Myocyte (in vitro differentiated cells): Measurements from ENCODE around the gene STN1. TPM values are rescaled to one million over a fixed set of nuclear protein-coding genes. Genes with fewer than 3 reads are reported as not detected.

Experiments
- DNase-seq: peaks from one replicate; pipeline ENCODE4 v3.0.0-alpha.2; 2012; ENCODE audit warnings: low read depth
- polyA plus RNA-seq: library from polyadenylated mRNA; unstranded; fragments of >200 nt; gene quantifications from one replicate; pipeline ENCODE4 v1.2.1, GENCODE V29; 2012; ENCODE audit warnings: missing spikeins
- total RNA-seq: library from RNA; depleted of rRNA; stranded (reverse); fragments of >200 nt; gene quantifications from 2 replicates; pipeline ENCODE4 v1.2.3, GENCODE V29; 2014

Gene STN1, protein sequence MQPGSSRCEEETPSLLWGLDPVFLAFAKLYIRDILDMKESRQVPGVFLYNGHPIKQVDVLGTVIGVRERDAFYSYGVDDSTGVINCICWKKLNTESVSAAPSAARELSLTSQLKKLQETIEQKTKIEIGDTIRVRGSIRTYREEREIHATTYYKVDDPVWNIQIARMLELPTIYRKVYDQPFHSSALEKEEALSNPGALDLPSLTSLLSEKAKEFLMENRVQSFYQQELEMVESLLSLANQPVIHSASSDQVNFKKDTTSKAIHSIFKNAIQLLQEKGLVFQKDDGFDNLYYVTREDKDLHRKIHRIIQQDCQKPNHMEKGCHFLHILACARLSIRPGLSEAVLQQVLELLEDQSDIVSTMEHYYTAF
- 51.2 and 77.2 TPM in 2 replicates for total RNA-seq
- 32.0 TPM for polyA plus RNA-seq

DNA sequence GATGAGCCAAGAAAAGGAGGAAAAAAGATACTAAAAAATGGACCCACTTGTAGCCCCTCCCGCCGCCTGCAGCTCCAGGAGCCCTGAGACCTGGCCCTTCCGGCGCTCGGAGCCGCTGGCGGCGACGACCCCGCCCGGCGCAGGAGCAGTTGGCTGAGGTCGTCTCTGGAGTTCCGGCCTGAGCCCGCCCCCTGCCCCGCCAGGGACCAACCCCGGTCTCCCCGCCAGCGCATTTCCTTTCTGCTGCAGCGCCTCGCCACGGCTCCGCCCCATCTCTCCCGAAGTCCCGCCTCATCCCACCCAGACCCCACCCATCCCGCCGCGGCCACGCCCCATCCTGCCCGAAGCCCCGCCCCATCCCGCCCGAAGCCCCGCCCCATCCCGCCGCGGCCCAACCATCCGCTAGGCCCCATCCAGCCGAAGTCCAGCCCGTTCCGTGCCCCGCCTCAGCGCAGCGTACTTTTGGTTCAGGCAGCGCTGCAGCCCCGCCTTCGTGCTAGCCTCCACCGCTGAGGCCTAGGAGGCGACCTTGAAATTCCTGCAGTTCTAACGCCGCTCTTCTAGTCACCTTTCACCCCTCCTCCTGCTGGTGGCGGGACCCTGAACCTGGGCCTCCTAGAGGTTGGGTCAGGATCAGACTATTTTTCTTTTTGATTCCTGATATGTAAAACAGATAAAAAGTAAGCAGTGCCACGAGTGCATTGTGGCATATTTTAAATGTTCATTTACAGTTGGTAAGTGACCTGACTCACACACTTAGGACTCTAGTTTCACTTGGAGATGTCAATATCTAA, at the start of gene STN1:
TSS of gene STN1 (minus strand) at position 132 of the 794 bp plus-strand sequence. CDS start 590 bp downstream, outside the sequence.
- DNase-seq, result peak; percentile 94

DNA sequence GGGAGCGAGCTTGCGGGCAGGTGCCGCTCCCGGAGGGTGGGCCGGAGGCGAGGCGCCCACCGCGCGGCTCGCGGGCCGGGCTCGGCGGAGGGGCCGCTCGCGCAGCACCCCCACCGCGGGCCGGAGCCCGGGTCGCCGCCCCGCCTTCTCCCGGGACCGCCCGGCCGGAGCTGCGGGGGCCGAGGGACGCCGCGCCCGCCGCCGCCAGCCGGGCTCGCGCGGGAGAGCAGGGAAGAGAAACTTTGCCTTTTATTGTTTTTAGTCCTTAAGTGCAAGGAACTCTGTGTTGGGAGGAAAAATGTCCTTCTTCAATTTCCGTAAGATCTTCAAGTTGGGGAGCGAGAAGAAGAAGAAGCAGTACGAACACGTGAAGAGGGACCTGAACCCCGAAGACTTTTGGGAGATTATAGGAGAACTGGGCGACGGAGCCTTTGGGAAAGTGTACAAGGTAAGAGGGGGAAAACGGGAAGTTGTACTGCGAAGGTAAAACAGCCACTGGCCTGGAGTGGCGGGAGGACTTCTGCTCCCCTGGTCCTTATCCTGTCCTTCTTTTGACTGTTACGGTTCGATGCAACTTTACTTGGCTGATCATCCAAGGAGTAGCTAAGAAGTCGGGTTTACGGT, 49.6 kb upstream of the STN1 start:
- peak; percentile 37 for DNase-seq

DNA sequence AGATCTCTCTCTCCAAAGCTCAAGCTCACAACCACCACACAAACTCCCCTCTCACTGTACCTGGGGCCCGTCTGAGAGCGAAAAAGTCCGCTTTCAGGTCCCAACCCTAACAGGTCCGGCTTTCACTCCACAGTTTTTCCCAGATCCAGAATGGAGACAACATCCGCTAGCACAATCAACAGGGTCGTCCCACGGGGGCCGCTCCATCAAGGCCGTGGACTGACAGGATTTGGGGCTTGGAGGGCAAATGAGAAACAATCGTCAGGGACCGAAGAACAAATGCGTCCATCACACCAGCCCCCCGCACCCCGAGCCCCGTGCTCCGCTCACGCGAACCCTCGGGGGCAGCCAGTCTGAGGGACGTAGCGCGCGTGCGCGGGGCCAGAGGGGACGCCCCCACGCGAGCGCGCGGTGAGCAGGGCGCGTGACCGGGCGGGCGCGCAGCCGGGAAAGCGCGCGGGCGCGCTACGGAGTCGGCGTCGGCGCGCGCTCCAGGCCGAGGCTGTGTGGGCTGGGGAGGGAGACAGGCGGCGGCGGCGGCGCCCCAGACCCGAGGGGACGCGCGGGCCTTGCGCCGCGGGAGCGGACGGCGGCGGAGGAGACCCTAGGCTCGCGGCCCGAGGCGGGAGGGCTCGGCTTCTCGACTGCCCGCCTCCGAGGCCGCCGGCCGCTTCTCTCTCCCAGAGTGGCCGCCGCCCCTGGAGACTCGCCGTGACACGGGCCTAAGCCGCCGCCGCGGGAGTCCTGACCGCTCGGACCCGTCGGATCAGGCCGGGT, 48.9 kb upstream of the STN1 start, which contains the start of gene SLK:
TSS of gene SLK (plus strand) at position 470 of the 777 bp plus-strand sequence. CDS start 606 bp downstream, outside the sequence.
- DNase-seq, result peak; percentile 89

DNA sequence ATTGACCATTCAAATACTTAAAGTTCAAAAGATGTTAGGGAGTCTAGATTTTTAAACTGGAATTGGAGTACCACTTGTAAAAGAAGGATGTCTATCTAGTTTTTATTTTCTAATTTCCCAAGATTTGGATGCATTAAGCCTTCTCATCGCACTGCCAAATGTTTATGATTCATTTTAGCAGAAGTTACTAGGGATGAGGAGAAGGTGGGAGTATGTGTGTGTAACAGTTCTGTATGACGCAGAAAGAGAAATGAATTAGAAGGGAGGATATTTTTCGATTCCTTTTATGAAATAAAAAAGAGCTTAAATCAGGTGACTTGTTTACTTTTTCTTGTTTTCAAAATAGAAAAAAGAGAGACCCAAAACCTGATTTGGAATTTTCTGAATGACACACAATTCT, 42.1 kb upstream of the STN1 start:
- no peak for DNase-seq

DNA sequence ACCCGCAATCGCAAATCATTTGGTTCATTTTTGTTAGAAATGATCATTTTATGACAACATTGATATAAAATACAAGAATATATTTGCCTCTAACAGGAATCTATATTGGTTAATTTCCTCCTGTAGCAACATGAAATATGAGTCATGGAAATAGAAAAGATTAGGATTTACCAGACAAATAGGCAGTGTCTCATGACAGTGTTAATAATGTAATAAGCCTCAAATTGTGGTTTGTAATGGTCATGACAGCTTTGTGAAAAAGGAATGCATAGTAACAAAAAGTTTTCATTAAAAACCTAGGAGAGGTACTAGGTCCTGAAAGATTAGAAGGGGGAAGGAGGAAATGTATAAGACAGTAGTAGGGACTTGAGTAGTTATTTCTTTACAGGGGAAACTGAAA, 41.0 kb upstream of the STN1 start:
- DNase-seq, result no peak

DNA sequence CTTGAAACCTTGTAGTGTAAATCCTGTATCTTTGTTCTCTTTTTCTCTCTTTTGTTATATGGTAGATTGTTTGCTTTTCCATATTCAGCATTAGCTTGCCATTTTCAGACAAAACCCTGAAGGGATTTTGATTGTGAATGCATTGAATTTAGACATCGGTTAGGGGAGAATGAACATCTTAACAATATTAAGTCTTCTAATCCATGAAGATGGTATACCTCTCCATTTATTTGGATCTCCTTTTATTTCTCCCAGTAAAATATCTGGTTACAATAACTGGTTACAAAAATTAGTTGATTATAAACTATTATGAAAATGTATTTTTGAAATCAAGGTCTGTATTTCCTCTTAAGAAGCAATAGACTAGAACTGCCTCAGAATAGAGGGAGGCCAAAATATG, 36.6 kb upstream of the STN1 start:
- DNase-seq, result no peak

DNA sequence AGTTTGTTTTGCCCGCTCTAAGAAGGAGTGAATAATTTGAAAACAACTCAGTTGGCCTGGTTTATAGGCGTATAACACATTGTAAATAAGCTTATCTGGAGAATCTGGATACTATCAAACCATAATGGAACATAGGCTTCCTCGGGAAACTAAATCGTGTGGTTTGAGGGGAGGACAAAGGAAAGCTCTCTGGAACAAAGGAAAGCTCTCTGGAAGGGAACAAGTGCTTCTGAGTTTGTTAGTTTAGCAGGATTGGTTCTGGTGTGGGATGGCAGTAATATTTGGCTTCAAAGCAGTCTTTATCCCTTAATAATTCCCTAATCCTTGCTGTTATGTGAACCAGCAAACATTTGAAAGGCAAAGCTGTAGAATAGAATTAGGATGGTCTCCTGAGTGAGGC, 34.0 kb upstream of the STN1 start:
- DNase-seq, result no peak

DNA sequence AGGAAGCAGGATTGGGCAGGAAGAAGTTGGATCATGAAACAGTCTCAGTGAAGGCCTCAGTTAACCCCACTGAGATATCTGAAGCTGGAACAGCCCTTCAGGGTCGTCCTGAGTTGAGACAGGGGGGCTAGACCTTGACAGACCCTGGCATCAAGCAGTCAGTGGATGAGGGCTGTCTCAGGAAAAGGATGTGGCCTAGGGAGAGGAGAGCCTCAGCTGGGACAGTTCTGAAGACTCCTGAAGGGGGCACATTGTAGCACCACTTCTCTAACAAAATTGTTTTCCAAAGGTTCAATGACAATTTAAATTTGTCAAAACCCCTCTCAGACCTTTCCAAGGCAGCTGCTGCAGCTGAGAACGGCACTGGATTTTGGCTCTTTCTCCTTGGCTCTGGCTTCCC, 33.2 kb upstream of the STN1 start:
- no peak for DNase-seq

DNA sequence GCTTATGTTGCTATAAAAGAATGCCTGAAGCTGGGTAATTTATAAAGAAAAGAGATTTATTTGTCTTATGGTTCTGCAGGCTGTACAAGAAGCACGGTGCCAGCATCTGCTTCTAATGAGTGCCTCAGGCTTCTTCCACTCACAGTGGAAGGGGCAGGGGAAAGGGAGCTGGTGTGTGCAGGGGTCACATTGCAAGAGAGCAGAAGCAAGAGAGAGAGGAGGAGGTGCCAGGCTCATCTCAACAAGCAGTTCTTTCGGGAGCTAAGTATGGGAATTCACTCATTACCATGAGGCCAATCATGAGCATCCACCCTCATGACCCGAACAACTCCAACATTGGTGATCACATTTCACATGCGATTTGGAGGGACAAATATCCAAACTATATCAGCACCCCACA, 31.7 kb upstream of the STN1 start:
- DNase-seq, result no peak

DNA sequence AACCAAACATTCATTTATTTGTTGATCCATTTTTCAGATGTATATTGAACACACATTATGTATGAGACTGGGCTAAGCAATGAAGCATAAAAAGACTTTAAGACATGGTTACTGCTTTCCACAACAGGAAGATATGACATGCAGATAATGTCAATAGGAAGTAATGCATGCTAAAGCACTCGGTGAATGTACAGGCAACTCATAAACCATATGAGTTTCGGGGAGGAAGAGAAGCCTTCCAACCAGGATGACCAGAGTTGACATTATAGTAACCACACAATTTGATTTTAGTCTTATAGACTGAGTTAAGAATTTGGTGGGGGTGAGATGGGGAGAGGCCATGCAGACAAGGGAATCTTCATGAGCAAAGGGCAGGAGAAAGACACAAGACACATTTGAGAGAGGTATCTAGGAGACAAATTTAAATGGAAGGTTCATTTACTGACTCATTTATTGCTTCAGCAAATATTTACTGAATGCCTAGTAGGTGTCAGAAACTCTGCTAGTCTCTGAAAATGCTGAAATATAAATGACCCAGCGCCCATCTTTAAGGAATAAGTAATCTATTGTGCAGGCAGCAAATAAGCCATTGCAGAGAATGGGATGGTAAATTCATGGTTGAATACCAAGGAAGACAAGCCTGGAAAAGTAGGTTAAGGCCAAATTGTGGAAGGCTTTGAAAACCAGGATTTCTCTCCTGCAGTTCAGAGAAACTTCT, 30.0 kb upstream of the STN1 start:
- no peak for DNase-seq

DNA sequence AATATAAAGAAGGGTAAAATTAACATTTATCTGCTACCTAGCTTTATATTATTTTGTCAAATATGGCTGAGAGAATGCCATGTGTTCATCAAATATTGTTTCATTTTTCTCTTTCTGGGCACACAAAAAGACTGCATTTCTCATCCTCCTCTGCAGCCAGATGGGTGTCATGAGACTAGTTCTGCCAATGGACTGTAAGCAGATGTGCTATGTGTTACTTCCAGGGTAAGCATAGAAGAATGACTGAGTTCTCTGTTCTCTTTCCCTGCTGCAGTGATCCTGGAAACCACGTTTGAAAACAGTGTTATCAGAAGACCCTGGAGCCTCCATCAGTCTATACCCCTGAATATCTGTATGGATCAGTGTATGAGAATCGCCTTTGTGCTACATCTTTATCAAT, 24.9 kb upstream of the STN1 start:
- DNase-seq, result no peak

DNA sequence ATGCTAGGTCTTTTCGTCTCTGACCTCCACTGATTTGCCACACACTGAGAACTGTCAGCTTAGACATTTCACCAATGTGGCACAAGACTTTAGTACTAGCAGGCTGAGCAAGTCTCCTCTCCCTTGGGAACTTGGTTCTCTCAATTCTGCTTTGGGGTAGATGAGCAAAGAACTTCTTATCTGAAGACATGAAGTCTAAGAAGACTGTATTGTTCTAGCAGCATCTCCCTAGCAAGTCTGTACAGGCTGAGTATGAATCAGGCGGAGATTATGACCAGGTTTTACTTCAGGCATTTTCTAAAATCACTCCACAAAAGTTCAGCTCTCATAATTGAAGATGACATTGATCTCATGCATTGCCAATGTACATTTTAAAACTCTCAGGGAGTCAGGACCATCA, 23.8 kb upstream of the STN1 start:
- no peak for DNase-seq

DNA sequence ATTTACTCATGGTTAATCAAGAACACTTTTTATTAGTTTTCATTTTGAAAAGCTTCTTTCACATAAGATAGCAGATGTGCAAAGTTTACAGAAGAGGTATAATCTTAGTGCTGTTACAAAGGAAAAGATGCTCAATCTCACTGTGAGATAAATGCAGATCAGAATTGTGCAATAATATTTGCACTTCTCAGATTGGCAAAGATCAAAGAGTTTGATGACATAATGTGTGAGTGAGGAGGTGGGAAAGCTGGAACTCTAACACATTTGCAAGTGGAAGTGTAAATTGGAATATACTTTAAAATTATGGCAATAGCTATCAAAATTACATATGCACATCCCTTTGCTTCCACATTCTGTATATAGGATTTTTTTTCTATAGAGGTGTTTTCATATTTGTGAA, 21.5 kb upstream of the STN1 start:
- DNase-seq, result no peak

DNA sequence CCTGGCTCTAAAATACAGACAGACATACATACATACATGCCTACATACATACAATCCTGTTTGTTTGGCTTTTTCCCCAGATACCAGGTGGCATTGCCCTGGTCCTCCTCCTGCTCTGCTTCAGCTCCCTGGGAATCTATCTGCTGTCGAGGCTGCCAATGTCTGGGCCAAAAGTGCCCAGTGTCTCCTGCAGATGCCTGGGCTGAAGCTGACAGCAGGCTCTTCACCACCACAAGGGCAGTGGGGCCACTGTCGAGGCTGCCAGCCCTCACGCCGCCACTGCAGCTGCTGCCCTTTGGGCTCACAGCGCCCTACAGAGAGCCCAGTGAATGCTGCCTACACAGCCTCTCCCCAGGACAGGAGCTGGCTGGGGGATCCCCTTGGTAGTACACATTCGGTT, 18.0 kb upstream of the STN1 start:
- DNase-seq, result peak; percentile 76

DNA sequence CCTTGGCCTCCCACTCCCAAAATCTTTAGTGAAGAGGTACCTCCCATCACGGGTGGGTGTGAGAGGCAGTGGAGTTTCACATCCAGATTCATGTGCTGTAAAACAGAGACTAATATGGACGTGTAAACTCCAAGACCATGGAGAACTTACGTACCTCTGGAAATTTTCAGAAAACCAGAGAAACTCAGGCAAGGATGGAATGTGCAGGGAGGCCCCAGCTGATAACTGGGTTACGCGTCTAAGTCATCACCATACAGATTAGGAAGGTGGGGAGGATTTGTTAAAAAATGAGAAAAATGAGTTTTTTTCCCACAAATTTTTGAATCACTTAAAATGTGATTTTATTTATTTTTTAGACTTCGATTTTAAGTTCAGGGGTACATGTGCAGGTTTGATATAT, 16.3 kb upstream of the STN1 start:
- DNase-seq, result no peak

DNA sequence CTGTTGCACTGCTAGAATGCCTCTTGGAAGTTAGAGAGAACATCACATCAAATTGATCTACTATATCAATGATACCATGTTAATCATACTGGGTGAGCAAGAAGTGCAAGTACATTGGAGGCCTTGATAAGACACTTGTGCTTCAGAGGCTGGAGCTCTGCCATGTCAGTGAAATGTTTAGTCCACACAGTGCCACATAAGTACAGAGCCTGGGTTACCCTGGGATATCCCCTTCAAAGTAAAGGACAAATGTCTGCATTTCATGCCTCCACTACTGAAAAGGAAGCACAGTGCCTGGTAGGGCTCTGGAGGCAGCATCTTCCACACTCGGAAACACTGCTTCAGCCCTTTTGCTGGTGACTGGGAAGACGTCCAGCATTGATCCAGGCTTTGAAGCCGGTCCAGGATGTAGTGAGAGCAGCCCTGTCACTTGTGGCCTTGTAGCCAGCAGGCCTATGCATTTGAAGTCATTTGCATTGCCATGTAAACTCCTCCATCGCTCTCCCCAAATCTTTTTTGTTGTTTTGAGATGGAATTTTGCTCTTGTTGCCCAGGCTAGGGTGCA, 15.7 kb upstream of the STN1 start:
- DNase-seq, result no peak

DNA sequence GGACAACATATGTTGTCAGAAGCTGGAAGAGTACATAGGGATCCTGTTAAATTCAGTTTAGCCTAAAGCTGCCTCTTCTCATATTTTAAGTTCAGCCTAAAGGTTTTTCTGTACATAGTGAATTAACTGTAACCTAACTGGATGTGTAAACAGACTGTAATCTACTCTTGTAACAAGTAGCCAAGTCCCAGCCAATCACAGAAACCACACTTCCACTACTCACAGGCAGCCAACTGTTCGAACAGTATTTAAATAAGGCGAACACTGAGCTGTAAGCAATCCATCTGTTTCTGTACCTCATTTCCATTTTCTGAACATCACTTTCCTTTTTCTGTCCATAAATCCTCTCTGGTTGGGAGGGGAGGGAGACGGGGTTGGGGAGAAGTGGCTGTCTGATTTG, 15.0 kb upstream of the STN1 start:
- DNase-seq, result no peak

DNA sequence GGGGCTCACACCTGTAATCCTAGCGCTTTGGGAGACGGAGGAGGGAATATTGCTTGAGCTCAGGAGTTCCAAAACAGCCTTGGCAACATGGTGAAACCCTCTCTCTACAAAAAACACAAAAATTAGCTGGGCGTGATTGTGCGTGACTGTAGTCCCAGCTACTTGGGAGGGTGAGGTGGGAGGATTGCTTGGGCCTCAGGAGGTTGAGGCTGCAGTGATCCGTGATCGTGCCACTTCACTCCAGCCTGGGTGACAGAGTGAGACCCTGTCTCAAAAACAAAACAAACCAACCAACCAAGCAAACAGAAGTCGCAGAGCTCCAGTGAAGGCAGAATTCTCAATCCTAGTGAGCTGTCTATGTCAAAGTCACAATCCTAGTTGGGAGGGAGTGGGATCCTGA, 14.3 kb upstream of the STN1 start:
- no peak for DNase-seq

DNA sequence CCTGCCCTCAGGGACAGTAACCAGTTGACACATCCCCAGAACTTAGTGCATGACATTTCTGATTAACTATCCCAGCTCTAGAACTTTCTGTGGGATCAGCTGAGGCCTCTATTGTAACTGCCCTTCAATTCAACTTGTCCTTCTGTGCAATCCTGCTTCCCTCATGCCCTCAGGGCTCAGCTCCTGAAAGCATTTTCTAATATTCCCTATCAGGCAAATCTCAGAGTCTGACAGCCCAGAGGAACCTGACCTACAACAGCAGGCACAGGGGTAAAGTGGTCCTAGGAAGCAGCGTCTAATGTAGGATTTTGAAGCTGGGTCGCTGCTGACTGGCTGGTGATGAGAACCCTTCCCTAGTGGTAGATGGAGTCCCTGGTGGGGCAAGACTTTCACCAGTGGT, 13.6 kb upstream of the STN1 start:
- DNase-seq, result no peak

DNA sequence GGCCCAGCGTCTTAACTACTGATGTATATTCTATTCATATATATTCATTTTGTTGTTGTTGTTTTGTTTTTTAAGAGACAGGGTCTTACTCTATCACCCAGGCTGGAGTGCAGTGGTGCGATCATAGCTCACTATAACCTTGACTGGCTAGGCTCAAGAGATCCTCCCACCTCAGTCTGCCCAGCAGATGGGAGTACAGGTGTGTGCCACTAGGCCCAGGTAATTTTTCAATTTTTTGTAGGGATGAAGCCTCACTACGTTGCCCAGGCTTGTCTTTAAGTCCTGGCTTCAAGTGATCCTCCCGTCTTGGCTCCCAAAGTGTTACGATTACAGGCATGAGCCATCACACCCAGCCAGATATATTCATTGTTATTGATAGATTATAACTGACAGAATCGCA, 12.9 kb upstream of the STN1 start:
- DNase-seq, result no peak
